IMR-90 (cell line): ENCODE data around the gene OARD1. TPM values are rescaled to one million over a fixed set of nuclear protein-coding genes. Genes with fewer than 3 reads are reported as not detected.

Experiments used
- ATAC-seq: fragments of 200-7000 bp; cut with Tn5 transposase; 2 replicates; pipeline ENCODE4 v1.9.1; 2020; ENCODE audit warnings: low read depth, mild to moderate bottlenecking, moderate library complexity
- BruUV-seq: library from RNA; stranded (reverse); fragments of 400-500 nt; replicated peaks from 2 replicates; lab custom pipeline; 2021; lab: Mats Ljungman, UMichigan
- CTCF ChIA-PET: fragments of 300-600 bp; formaldehyde crosslinking; extraction: SDS; loops from one replicate; lab custom pipeline; 2021; ENCODE audit warnings: antibody characterized with exemption; lab: Yijun Ruan, JAX
- POLR2A ChIA-PET: fragments of 300-600 bp; sonication (Branson Sonifier 250); formaldehyde crosslinking; loops from one replicate; lab custom pipeline; 2022; ENCODE audit warnings: antibody characterized with exemption; ENCODE audit not compliant: unreplicated experiment; lab: Charles Lee
- DNase-seq: peaks from one replicate; pipeline ENCODE4 v3.0.0; 2013
- H2AFZ ChIP-seq: replicated peaks from 2 replicates; pipeline ENCODE3; 2013; ENCODE audit warnings: low read length, mild to moderate bottlenecking; ENCODE audit not compliant: poor library complexity
- H2AK5ac ChIP-seq: 2 replicates; pipeline ENCODE4 v1.6.1; 2013; ENCODE audit warnings: low read depth, low read length, inconsistent platforms
- H2AK9ac ChIP-seq: replicated peaks from 2 replicates; pipeline ENCODE3; 2013; ENCODE audit warnings: mild to moderate bottlenecking, low read depth, low read length, moderate library complexity; ENCODE audit not compliant: poor library complexity
- H2BK120ac ChIP-seq: 2 replicates; pipeline ENCODE4 v1.6.1; 2013; ENCODE audit warnings: low read depth, low read length, inconsistent platforms
- H2BK15ac ChIP-seq: 3 replicates; pipeline ENCODE4 v1.6.1; 2013; ENCODE audit warnings: low read depth, low read length, inconsistent platforms
- H2BK20ac ChIP-seq: 2 replicates; pipeline ENCODE4 v1.6.1; 2013; ENCODE audit warnings: low read depth, mild to moderate bottlenecking, inconsistent platforms, low read length, moderate library complexity
- H2BK5ac ChIP-seq: 2 replicates; pipeline ENCODE4 v1.6.1; 2013; ENCODE audit warnings: mild to moderate bottlenecking, low read depth, low read length, inconsistent platforms; ENCODE audit not compliant: poor library complexity, severe bottlenecking
- H3K14ac ChIP-seq: replicated peaks from 2 replicates; pipeline ENCODE4 v1.6.1; 2013; ENCODE audit warnings: low read depth, low read length, inconsistent platforms
- H3K18ac ChIP-seq: 2 replicates; pipeline ENCODE4 v1.6.1; 2013; ENCODE audit warnings: low read depth, low read length, control low read depth
- H3K23ac ChIP-seq: 2 replicates; pipeline ENCODE4 v1.6.1; 2013; ENCODE audit warnings: low read depth, low read length, inconsistent platforms
- H3K27ac ChIP-seq: 2 replicates; pipeline ENCODE4 v1.5.1; 2013; ENCODE audit warnings: mild to moderate bottlenecking, control low read depth, low read length; ENCODE audit not compliant: insufficient read depth
- H3K27me3 ChIP-seq: 2 replicates; pipeline ENCODE4 v1.6.1; 2013; ENCODE audit warnings: low read length; ENCODE audit not compliant: control insufficient read depth, insufficient read depth
- H3K36me3 ChIP-seq: 2 replicates; pipeline ENCODE4 v1.6.1; 2013; ENCODE audit warnings: low read length, mixed read lengths; ENCODE audit not compliant: control insufficient read depth, insufficient read depth
- H3K4ac ChIP-seq: 2 replicates; pipeline ENCODE4 v1.6.1; 2013; ENCODE audit warnings: low read depth, low read length, inconsistent platforms
- H3K4me1 ChIP-seq: 2 replicates; pipeline ENCODE4 v1.6.1; 2013; ENCODE audit warnings: low read length, mixed read lengths; ENCODE audit not compliant: control insufficient read depth, insufficient read depth
- H3K4me2 ChIP-seq: 2 replicates; pipeline ENCODE4 v1.6.1; 2013; ENCODE audit warnings: low read depth, mild to moderate bottlenecking, control low read depth, low read length, moderate library complexity
- H3K4me3 ChIP-seq: 2 replicates; pipeline ENCODE4 v1.5.1; 2013; ENCODE audit warnings: low read depth, mild to moderate bottlenecking, control low read depth, low read length, moderate library complexity; ENCODE audit not compliant: insufficient read depth
- H3K56ac ChIP-seq: 2 replicates; pipeline ENCODE4 v1.6.1; 2013; ENCODE audit warnings: low read length, inconsistent platforms; ENCODE audit not compliant: insufficient read depth; ENCODE audit errors: extremely low read depth
- H3K79me1 ChIP-seq, 2 experiments: 2 replicates each; pipeline ENCODE4 v1.6.1; 2013; ENCODE audit warnings: low read length in 2 of 2, inconsistent platforms in 1 of 2, low read depth in 1 of 2
- H3K9ac ChIP-seq: 2 replicates; pipeline ENCODE4 v1.6.1; 2013; ENCODE audit warnings: low read depth, low read length, control low read depth
- H3K9me1 ChIP-seq: 2 replicates; pipeline ENCODE4 v1.6.1; 2013; ENCODE audit warnings: low read length, inconsistent platforms; ENCODE audit not compliant: insufficient read depth
- H3K9me3 ChIP-seq: 2 replicates; pipeline ENCODE4 v1.6.1; 2013; ENCODE audit warnings: low read length; ENCODE audit not compliant: control insufficient read depth, insufficient read depth
- H4K20me1 ChIP-seq: 2 replicates; pipeline ENCODE4 v1.6.1; 2013; ENCODE audit warnings: low read length, inconsistent platforms; ENCODE audit not compliant: insufficient read depth
- H4K5ac ChIP-seq: 2 replicates; pipeline ENCODE4 v1.6.1; 2013; ENCODE audit warnings: mild to moderate bottlenecking, low read depth, low read length, control low read depth
- H4K8ac ChIP-seq, 2 experiments: 2 replicates each; pipeline ENCODE4 v1.6.1; 2013; ENCODE audit warnings: low read depth in 2 of 2, low read length in 2 of 2, control low read depth in 1 of 2, inconsistent platforms in 1 of 2
- H4K91ac ChIP-seq: 2 replicates; pipeline ENCODE4 v1.6.1; 2013; ENCODE audit warnings: low read depth, low read length, inconsistent platforms; ENCODE audit not compliant: insufficient read depth
- CEBPB ChIP-seq: IDR thresholded peaks from 2 replicates; pipeline ENCODE4 v1.6.1; 2012; ENCODE audit warnings: low read depth, low read length, improper control_type of control experiment
- FOS ChIP-seq: fragments of 150-350 bp; IDR thresholded peaks from 2 replicates; pipeline ENCODE4 v1.6.1; 2016; ENCODE audit warnings: low read depth, low read length
- MAFK ChIP-seq: IDR thresholded peaks from 2 replicates; pipeline ENCODE4 v1.6.1; 2012; ENCODE audit warnings: low read depth, low read length, improper control_type of control experiment
- MXI1 ChIP-seq: IDR thresholded peaks from 2 replicates; pipeline ENCODE4 v1.6.1; 2012; ENCODE audit warnings: low read depth, mild to moderate bottlenecking, low read length, moderate library complexity, borderline replicate concordance
- NFE2L2 ChIP-seq: fragments of 150-350 bp; IDR thresholded peaks from 2 replicates; pipeline ENCODE4 v1.6.1; 2016; ENCODE audit warnings: low read depth, mild to moderate bottlenecking, low read length
- POLR2A ChIP-seq: IDR thresholded peaks from 2 replicates; pipeline ENCODE4 v1.6.1; 2012; ENCODE audit warnings: mild to moderate bottlenecking, low read depth, low read length
- RCOR1 ChIP-seq: IDR thresholded peaks from 2 replicates; pipeline ENCODE4 v1.6.1; 2012; ENCODE audit warnings: mild to moderate bottlenecking, low read length, improper control_type of control experiment; ENCODE audit not compliant: insufficient replicate concordance
- RFX5 ChIP-seq: IDR thresholded peaks from 2 replicates; pipeline ENCODE4 v1.8.0; 2012; ENCODE audit warnings: low read depth, mild to moderate bottlenecking, low read length, moderate library complexity
- WGBS, 2 experiments: methylation state at CpG; one replicate each; pipeline versions ENCODE4 v1.1.5 to v1.1.7; 2013; ENCODE audit warnings: missing lambda C conversion rate in 2 of 2; ENCODE audit not compliant: insufficient read length in 1 of 2; ENCODE audit errors: extremely low coverage in 2 of 2; 5-methylcytosine and 5-hydroxymethylcytosine counted together
- dilution Hi-C: fragments of 300-500 bp; cut with HindIII; formaldehyde crosslinking; loops from one replicate; pipeline ENCODE4 v1.14.3; 2018; ENCODE audit warnings: low sequenced_read_pairs; ENCODE audit not compliant: unreplicated experiment
- in situ Hi-C: fragments of 300-500 bp; cut with MboI; formaldehyde crosslinking; loops from 3 replicates; pipeline ENCODE4 v1.14.3; 2019; ENCODE audit warnings: low sequenced_read_pairs, inconsistent platforms, mixed read lengths
- intact Hi-C: fragments of 100-400 bp; cut with micrococcal nuclease; formaldehyde crosslinking; loops from 2 replicates; pipeline ENCODE4 v1.10.0; 2022
- polyA plus RNA-seq, 3 experiments: library from polyadenylated mRNA; depleted of rRNA; stranded (reverse); fragments of >200 nt; gene quantifications; 2 replicates each; pipeline ENCODE4 v1.2.3, GENCODE V29; 2012; ENCODE audit warnings: low replicate concordance in 1 of 3
- total RNA-seq: library from RNA; depleted of rRNA; stranded (reverse); fragments of >200 nt; gene quantifications from 2 replicates; pipeline ENCODE4 v1.2.3, GENCODE V29; 2012
- TF ChIP-seq, protein P1 (sequence below): fragments of 150-350 bp; IDR thresholded peaks from 2 replicates; pipeline ENCODE4 v1.6.1; 2017; ENCODE audit warnings: mild to moderate bottlenecking, antibody characterized with exemption, low read length, low read depth
- TF ChIP-seq, protein P2 (sequence below): fragments of 150-350 bp; IDR thresholded peaks from 2 replicates; pipeline ENCODE4 v1.6.1; 2016; ENCODE audit warnings: low read depth, mild to moderate bottlenecking, low read length, moderate library complexity, borderline replicate concordance
- TF ChIP-seq, protein P3 (sequence below): conservative IDR thresholded peaks from 2 replicates; pipeline ENCODE4 v1.5.1; 2012; ENCODE audit warnings: mild to moderate bottlenecking, low read depth, low read length, improper control_type of control experiment

Gene OARD1
- total and polyA plus RNA-seq, 2 of the 4 experiments (the other 2 are of a cell fraction): 2.3 to 5.5 TPM

DNA sequence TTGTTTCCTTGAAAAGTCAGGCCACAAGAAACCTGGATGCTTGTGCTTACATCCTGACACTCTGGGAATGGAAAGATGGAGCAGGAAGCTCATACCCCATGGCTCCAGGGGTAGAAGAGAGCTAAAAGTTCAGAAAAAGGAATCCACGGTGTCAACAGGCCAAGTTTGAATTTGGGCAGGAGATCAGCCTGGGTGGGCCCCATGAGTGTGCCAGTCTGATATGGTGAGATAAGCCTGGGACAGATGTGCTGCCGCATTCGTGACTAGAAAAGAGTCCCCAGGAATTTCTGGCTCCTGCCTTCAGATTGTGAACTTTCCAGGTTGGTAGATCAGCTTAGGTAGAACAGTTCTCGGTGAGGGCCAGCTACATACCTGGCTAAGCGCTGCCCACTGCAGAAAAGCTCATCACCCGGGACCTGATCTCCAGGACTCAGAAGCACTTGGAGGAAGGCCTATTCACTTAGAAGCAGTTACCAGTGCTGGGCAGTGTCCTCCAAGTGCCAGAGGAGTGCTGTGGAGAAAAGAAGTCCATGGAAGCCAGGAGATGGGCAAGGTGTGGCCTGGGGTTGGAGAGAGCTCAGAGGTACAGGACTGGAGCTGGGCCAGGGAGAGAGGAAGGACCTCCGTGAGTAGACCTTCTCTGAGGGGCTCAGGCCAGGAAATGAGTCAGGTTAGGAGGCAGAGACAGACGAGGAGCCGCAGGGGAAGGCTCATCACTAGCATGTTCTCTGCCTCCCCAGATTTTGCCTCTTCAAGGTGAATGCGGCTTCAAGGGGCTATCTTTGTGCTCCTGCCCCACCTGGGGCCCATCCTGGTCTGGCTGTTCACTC is 29.7 kb downstream of the OARD1 start, which contains the start of gene TSPO2:
Gene TSPO2 (plus strand): TSS at position 242 of the 830 bp plus-strand sequence. CDS start 519 bp downstream, at position 761.
- no peak within 1 kb of the TSS for H2BK5ac ChIP-seq
- intact Hi-C loops: no loop called here
- no peak within 1 kb of the TSS for H3K18ac ChIP-seq
- ChIA-PET POLR2A (no interaction called here), CTCF (interaction anchor here (1.2 kb wide), 1 partner anchor 14 kb away, joined by 3 read pairs; no protein-coding TSS in a partner anchor)
- no peaks in the 10 kb centered on the region for H4K20me1 ChIP-seq
- no peaks in the 10 kb centered on the region for H3K9me3 ChIP-seq
- no peak within 1 kb of the TSS for H3K9ac ChIP-seq
- H3K4ac ChIP-seq: no peak within 1 kb of the TSS
- DNase-seq (no peak), ATAC-seq (no peak)
- H3K27me3 ChIP-seq: peaks cover 11% of the 10 kb centered on the region
- no peak within 1 kb of the TSS for H3K27ac ChIP-seq
- in situ Hi-C loops: loop anchor here (25.0 kb wide), 2 partner anchors 1055 to 1680 kb away; no protein-coding TSS in a partner anchor
- H2BK20ac ChIP-seq: no peak within 1 kb of the TSS
- H3K4me2 ChIP-seq: no peak within 1 kb of the TSS
- H2AK5ac ChIP-seq: no peak within 1 kb of the TSS
- H3K14ac ChIP-seq: no peak within 1 kb of the TSS
- no peak within 1 kb of the TSS for H2BK120ac ChIP-seq
- no TSS peak for BruUV-seq
- H3K79me1 ChIP-seq: no peaks in the 10 kb centered on the region
- no peak within 1 kb of the TSS for H3K4me3 ChIP-seq
- 74% methylated on average over 9 of the region's 10 CpGs; no CpG with 5 or more reads in 1 of the 2 experiments for WGBS, 2 experiments
- H2AK9ac ChIP-seq: no peak within 1 kb of the TSS
- TF ChIP-seq, protein P1, sequence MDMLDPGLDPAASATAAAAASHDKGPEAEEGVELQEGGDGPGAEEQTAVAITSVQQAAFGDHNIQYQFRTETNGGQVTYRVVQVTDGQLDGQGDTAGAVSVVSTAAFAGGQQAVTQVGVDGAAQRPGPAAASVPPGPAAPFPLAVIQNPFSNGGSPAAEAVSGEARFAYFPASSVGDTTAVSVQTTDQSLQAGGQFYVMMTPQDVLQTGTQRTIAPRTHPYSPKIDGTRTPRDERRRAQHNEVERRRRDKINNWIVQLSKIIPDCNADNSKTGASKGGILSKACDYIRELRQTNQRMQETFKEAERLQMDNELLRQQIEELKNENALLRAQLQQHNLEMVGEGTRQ: no peak
- TF ChIP-seq RCOR1 (no peak), FOS (no peak), MXI1 (no peak), RFX5 (no peak), NFE2L2 (no peak), POLR2A (no peak), MAFK (no peak), CEBPB (no peak)
- TF ChIP-seq, protein P2, sequence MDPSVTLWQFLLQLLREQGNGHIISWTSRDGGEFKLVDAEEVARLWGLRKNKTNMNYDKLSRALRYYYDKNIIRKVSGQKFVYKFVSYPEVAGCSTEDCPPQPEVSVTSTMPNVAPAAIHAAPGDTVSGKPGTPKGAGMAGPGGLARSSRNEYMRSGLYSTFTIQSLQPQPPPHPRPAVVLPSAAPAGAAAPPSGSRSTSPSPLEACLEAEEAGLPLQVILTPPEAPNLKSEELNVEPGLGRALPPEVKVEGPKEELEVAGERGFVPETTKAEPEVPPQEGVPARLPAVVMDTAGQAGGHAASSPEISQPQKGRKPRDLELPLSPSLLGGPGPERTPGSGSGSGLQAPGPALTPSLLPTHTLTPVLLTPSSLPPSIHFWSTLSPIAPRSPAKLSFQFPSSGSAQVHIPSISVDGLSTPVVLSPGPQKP: no peak
- TF ChIP-seq, protein P3, sequence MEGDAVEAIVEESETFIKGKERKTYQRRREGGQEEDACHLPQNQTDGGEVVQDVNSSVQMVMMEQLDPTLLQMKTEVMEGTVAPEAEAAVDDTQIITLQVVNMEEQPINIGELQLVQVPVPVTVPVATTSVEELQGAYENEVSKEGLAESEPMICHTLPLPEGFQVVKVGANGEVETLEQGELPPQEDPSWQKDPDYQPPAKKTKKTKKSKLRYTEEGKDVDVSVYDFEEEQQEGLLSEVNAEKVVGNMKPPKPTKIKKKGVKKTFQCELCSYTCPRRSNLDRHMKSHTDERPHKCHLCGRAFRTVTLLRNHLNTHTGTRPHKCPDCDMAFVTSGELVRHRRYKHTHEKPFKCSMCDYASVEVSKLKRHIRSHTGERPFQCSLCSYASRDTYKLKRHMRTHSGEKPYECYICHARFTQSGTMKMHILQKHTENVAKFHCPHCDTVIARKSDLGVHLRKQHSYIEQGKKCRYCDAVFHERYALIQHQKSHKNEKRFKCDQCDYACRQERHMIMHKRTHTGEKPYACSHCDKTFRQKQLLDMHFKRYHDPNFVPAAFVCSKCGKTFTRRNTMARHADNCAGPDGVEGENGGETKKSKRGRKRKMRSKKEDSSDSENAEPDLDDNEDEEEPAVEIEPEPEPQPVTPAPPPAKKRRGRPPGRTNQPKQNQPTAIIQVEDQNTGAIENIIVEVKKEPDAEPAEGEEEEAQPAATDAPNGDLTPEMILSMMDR: no peak
- dilution Hi-C loops: no loop called here
- H4K5ac ChIP-seq: no peak within 1 kb of the TSS
- no peak within 1 kb of the TSS for H2BK15ac ChIP-seq
- H4K8ac ChIP-seq: no peak within 1 kb of the TSS
- H3K36me3 ChIP-seq: no peaks in the 10 kb centered on the region
- H3K23ac ChIP-seq: no peak within 1 kb of the TSS
- no peak within 1 kb of the TSS for H3K56ac ChIP-seq
- H3K9me1 ChIP-seq: no peaks in the 10 kb centered on the region
- no peaks in the 10 kb centered on the region for H3K4me1 ChIP-seq
- H2AFZ ChIP-seq: no peak within 1 kb of the TSS
- H4K91ac ChIP-seq: no peak within 1 kb of the TSS
